Parathyroid adenoma (tissue), 2 donors: ENCODE results near the gene IFITM1.
A peak's percentile ranks its signal among the peaks of the same experiment; 100 is the strongest.
"Not testable (repeated sequence)": the region's sequence is repeated elsewhere in the genome, so short reads cannot be mapped to it uniquely, and the experiment has no call there.

Experiments
- H2AFZ ChIP-seq: fragments of 300-600 bp; sonication (generic); one replicate; pipeline ENCODE4 v1.7.0; 2017; ENCODE audit warnings: antibody characterized with exemption, mild to moderate bottlenecking
- H3K27ac ChIP-seq: fragments of 300-600 bp; sonication (generic); one replicate; pipeline ENCODE4 v1.7.0; 2017
- H3K27me3 ChIP-seq: fragments of 300-600 bp; sonication (generic); one replicate; pipeline ENCODE4 v1.7.0; 2017; ENCODE audit warnings: low read length; ENCODE audit not compliant: control insufficient read depth, insufficient read depth
- H3K36me3 ChIP-seq: fragments of 300-600 bp; sonication (generic); one replicate; pipeline ENCODE4 v1.7.0; 2017; ENCODE audit warnings: low read length; ENCODE audit not compliant: control insufficient read depth, insufficient read depth
- H3K4me1 ChIP-seq: fragments of 300-600 bp; sonication (generic); one replicate; pipeline ENCODE4 v1.7.0; 2017; ENCODE audit warnings: control low read depth
- H3K4me2 ChIP-seq: fragments of 300-600 bp; sonication (generic); one replicate; pipeline ENCODE4 v1.7.0; 2017; ENCODE audit warnings: low read length
- H3K4me3 ChIP-seq: fragments of 300-600 bp; sonication (generic); one replicate; pipeline ENCODE4 v1.7.0; 2017; ENCODE audit warnings: low read depth, low read length
- H3K79me2 ChIP-seq: fragments of 300-600 bp; sonication (generic); one replicate; pipeline ENCODE4 v1.7.0; 2017; ENCODE audit warnings: control low read depth
- H3K9ac ChIP-seq: fragments of 300-600 bp; sonication (generic); one replicate; pipeline ENCODE4 v1.7.0; 2017; ENCODE audit warnings: mild to moderate bottlenecking
- H3K9me3 ChIP-seq: fragments of 300-600 bp; sonication (generic); one replicate; pipeline ENCODE4 v1.7.0; 2017; ENCODE audit warnings: low read length; ENCODE audit not compliant: control insufficient read depth
- CTCF ChIP-seq: fragments of 300-600 bp; sonication (generic); IDR thresholded peaks from one replicate; pipeline ENCODE4 v1.7.0; 2017; ENCODE audit warnings: antibody characterized with exemption, mild to moderate bottlenecking
- donor health status: primary hyperparathyroidism.

The IFITM1 gene

GRCh38 chr11:330694-331357 lies 17.0 kb downstream of the IFITM1 start:
- Histone ChIP-seq H3K27me3 (no peaks in the 10 kb centered on the region), H3K4me1 (no peaks in the 10 kb centered on the region), H3K9me3 (no peaks in the 10 kb centered on the region), H3K4me3 (no peak overlapping the region), H3K4me2 (no peak overlapping the region), H3K27ac (no peak overlapping the region), H3K9ac (no peak overlapping the region), H3K79me2 (no peaks in the 10 kb centered on the region), H3K36me3 (no peaks in the 10 kb centered on the region), H2AFZ (no peak overlapping the region)
- TF ChIP-seq CTCF: no peak

GRCh38 chr11:331358-332060 lies 17.7 kb downstream of the IFITM1 start:
- Histone ChIP-seq H3K4me3 (no peak overlapping the region), H3K27ac (no peak overlapping the region), H3K79me2 (no peaks in the 10 kb centered on the region), H3K9me3 (no peaks in the 10 kb centered on the region), H3K4me1 (no peaks in the 10 kb centered on the region), H2AFZ (no peak overlapping the region), H3K9ac (no peak overlapping the region), H3K4me2 (no peak overlapping the region), H3K36me3 (no peaks in the 10 kb centered on the region), H3K27me3 (no peaks in the 10 kb centered on the region)
- no peak for TF ChIP-seq CTCF

GRCh38 chr11:332651-333480 lies 19.0 kb downstream of the IFITM1 start:
- no peaks in the 10 kb centered on the region for H3K79me2 ChIP-seq
- TF ChIP-seq CTCF: no peak
- no peaks in the 10 kb centered on the region for H3K36me3 ChIP-seq
- no peak overlapping the region for H2AFZ ChIP-seq
- no peaks in the 10 kb centered on the region for H3K9me3 ChIP-seq
- no peaks in the 10 kb centered on the region for H3K27me3 ChIP-seq
- H3K27ac ChIP-seq: no peak overlapping the region
- H3K4me2 ChIP-seq: no peak overlapping the region
- no peak overlapping the region for H3K9ac ChIP-seq
- no peaks in the 10 kb centered on the region for H3K4me1 ChIP-seq
- no peak overlapping the region for H3K4me3 ChIP-seq

- peak overlapping the region; percentile 15 for H3K27ac ChIP-seq
Observed at GRCh38 chr11:333616-334263, 19.9 kb downstream of the IFITM1 start.

More at GRCh38 chr11:333616-334263, 19.9 kb downstream of the IFITM1 start:
- H3K9ac ChIP-seq, H3K4me3 ChIP-seq, H3K9me3 ChIP-seq, H3K27me3 ChIP-seq, H3K36me3 ChIP-seq, H3K4me2 ChIP-seq, H3K4me1 ChIP-seq, H3K79me2 ChIP-seq, H2AFZ ChIP-seq: not testable (repeated sequence)
